PC-9 (cell line): ENCODE measurements around the gene MAP4K4. TPM values are rescaled to one million over a fixed set of nuclear protein-coding genes. Genes with fewer than 3 reads are reported as not detected.

Experiments
- BruUV-seq: library from RNA; stranded (reverse); fragments of 400-500 nt; replicated peaks from 2 replicates; lab custom pipeline; 2021; lab: Mats Ljungman, UMichigan
- CTCF ChIA-PET: fragments of 300-600 bp; sonication (Branson Sonifier 250); formaldehyde crosslinking; loops from one replicate; lab custom pipeline; 2022; ENCODE audit warnings: antibody characterized with exemption; lab: Charles Lee
- POLR2A ChIA-PET: fragments of 300-600 bp; sonication (Branson Sonifier 250); formaldehyde crosslinking; loops from one replicate; lab custom pipeline; 2022; ENCODE audit warnings: antibody characterized with exemption; ENCODE audit not compliant: unreplicated experiment; lab: Charles Lee
- DNase-seq, 2 experiments: peaks; one replicate each; pipeline versions ENCODE4 v3.0.0 to v3.0.0-alpha.2; 2015 to 2022; ENCODE audit warnings: mixed read lengths in 1 of 2
- H2AFZ ChIP-seq: fragments of 200-600 bp; sonication (generic); 2 replicates; pipeline ENCODE4 v1.8.1; 2017; ENCODE audit warnings: antibody characterized with exemption
- H3F3A ChIP-seq: fragments of 200-600 bp; sonication (generic); 2 replicates; pipeline ENCODE4 v1.8.1; 2017; ENCODE audit warnings: antibody characterized with exemption, mild to moderate bottlenecking, low read depth; ENCODE audit not compliant: insufficient read depth
- H3K27ac ChIP-seq: fragments of 200-600 bp; sonication (generic); 2 replicates; pipeline ENCODE4 v1.6.1; 2016; ENCODE audit warnings: mixed run types
- H3K27me3 ChIP-seq: fragments of 200-600 bp; sonication (generic); 2 replicates; pipeline ENCODE4 v1.6.1; 2016; ENCODE audit warnings: low read depth, mixed run types; ENCODE audit not compliant: insufficient read depth
- H3K36me3 ChIP-seq: fragments of 200-600 bp; sonication (generic); 2 replicates; pipeline ENCODE4 v1.6.1; 2016; ENCODE audit warnings: low read depth, mixed run types
- H3K4me1 ChIP-seq: fragments of 200-600 bp; sonication (generic); replicated peaks from 2 replicates; pipeline ENCODE4 v1.6.1; 2016; ENCODE audit warnings: mixed run types; ENCODE audit not compliant: insufficient read depth
- H3K4me2 ChIP-seq: fragments of 200-600 bp; sonication (generic); 2 replicates; pipeline ENCODE4 v1.6.1; 2017; ENCODE audit warnings: mixed run types
- H3K4me3 ChIP-seq: fragments of 200-600 bp; sonication (generic); 2 replicates; pipeline ENCODE4 v1.6.1; 2016; ENCODE audit warnings: mixed run types
- H3K79me2 ChIP-seq: fragments of 200-600 bp; sonication (generic); 2 replicates; pipeline ENCODE4 v1.6.1; 2017; ENCODE audit warnings: low read depth, mixed run types
- H3K9me2 ChIP-seq: fragments of 200-600 bp; sonication (generic); 2 replicates; pipeline ENCODE4 v1.8.1; 2017; ENCODE audit warnings: mild to moderate bottlenecking; ENCODE audit not compliant: insufficient read depth
- H3K9me3 ChIP-seq: fragments of 200-600 bp; sonication (generic); 2 replicates; pipeline ENCODE4 v1.8.1; 2016; ENCODE audit warnings: low read depth; ENCODE audit not compliant: insufficient read depth
- H4K20me1 ChIP-seq: fragments of 200-600 bp; sonication (generic); 2 replicates; pipeline ENCODE4 v1.8.1; 2017; ENCODE audit not compliant: insufficient read depth
- CTCF ChIP-seq: fragments of 200-600 bp; sonication (generic); conservative IDR thresholded peaks from 2 replicates; pipeline ENCODE4 v1.6.1; 2017; ENCODE audit warnings: mixed run types, antibody characterized with exemption, mild to moderate bottlenecking, moderate library complexity
- EZH2 ChIP-seq: fragments of 200-600 bp; sonication (generic); IDR thresholded peaks from 2 replicates; pipeline ENCODE4 v1.8.0; 2017; ENCODE audit warnings: antibody characterized with exemption, low read depth
- intact Hi-C: fragments of 100-400 bp; cut with micrococcal nuclease; formaldehyde crosslinking; loops from one replicate; pipeline ENCODE4 v1.10.0; 2022; ENCODE audit not compliant: unreplicated experiment
- total RNA-seq: library from RNA; stranded (reverse); gene quantifications from 2 replicates; pipeline ENCODE4 v1.2.3, GENCODE V29; 2021

The MAP4K4 gene
- total RNA-seq, 1 experiment from 2014 or later: 129 TPM

GRCh38 chr2:101728865-101729264 lies 31.4 kb downstream of the MAP4K4 start:
- no peak overlapping the region for H3K27ac ChIP-seq

GRCh38 chr2:101729521-101730190 lies 32.1 kb downstream of the MAP4K4 start:
- POLR2A ChIA-PET: interaction anchor here (0.6 kb wide), 1 partner anchor 33 kb away, joined by 7 read pairs; no protein-coding TSS in a partner anchor
- peaks cover 19% of the 10 kb centered on the region for H3K4me1 ChIP-seq
- no peak for DNase-seq
- intact Hi-C loops: no loop called here
- H2AFZ ChIP-seq: no peak overlapping the region
- no peaks in the 10 kb centered on the region for H3K9me3 ChIP-seq
- no peak overlapping the region for H3K27ac ChIP-seq
- no peaks in the 10 kb centered on the region for H3K27me3 ChIP-seq
- BruUV-seq: no TSS peak
- peaks cover 100% of the 10 kb centered on the region for H3K79me2 ChIP-seq
- H3K4me3 ChIP-seq: no peak overlapping the region
- H4K20me1 ChIP-seq: peaks cover 65% of the 10 kb centered on the region
- peaks cover 11% of the 10 kb centered on the region; the same call in 1 of the 2 replicates for H3K36me3 ChIP-seq
- TF ChIP-seq EZH2 (no peak), CTCF (no peak)
- H3K9me2 ChIP-seq: no peaks in the 10 kb centered on the region
- H3F3A ChIP-seq: peaks cover 34% of the 10 kb centered on the region
- CTCF ChIA-PET: interaction anchor here (0.6 kb wide), 1 partner anchor 37 kb away, joined by 3 read pairs; no protein-coding TSS in a partner anchor
- H3K4me2 ChIP-seq: no peak overlapping the region

More at GRCh38 chr2:101728865-101729264, 31.4 kb downstream of the MAP4K4 start:
- H3F3A ChIP-seq: peaks cover 28% of the 10 kb centered on the region
- BruUV-seq: no TSS peak
- peaks cover 71% of the 10 kb centered on the region for H4K20me1 ChIP-seq
- no peak overlapping the region for H3K4me3 ChIP-seq
- CTCF ChIA-PET: no interaction called here
- TF ChIP-seq EZH2 (no peak), CTCF (no peak)
- POLR2A ChIA-PET: no interaction called here
- intact Hi-C loops: no loop called here
- no peak overlapping the region for H2AFZ ChIP-seq
- peaks cover 100% of the 10 kb centered on the region for H3K79me2 ChIP-seq
- H3K9me2 ChIP-seq: no peaks in the 10 kb centered on the region
- H3K4me2 ChIP-seq: no peak overlapping the region
- H3K9me3 ChIP-seq: no peaks in the 10 kb centered on the region
- peaks cover 11% of the 10 kb centered on the region; the same call in 1 of the 2 replicates for H3K4me1 ChIP-seq
- H3K27me3 ChIP-seq: no peaks in the 10 kb centered on the region
- peaks cover 18% of the 10 kb centered on the region; the same call in 1 of the 2 replicates for H3K36me3 ChIP-seq
- DNase-seq: no peak

GRCh38 chr2:101731221-101732054 lies 33.9 kb downstream of the MAP4K4 start:
- TF ChIP-seq CTCF: no peak
- no peak for TF ChIP-seq EZH2
- Histone ChIP-seq H4K20me1 (peaks cover 61% of the 10 kb centered on the region), H3F3A (peaks cover 47% of the 10 kb centered on the region), H3K4me3 (no peak overlapping the region), H3K27me3 (no peaks in the 10 kb centered on the region), H3K9me2 (no peaks in the 10 kb centered on the region), H2AFZ (no peak overlapping the region), H3K4me1 (peaks cover 37% of the 10 kb centered on the region), H3K79me2 (peaks cover 100% of the 10 kb centered on the region), H3K4me2 (no peak overlapping the region), H3K27ac (no peak overlapping the region), H3K36me3 (peaks cover 3% of the 10 kb centered on the region; the same call in 1 of the 2 replicates), H3K9me3 (no peaks in the 10 kb centered on the region)
- BruUV-seq: no TSS peak
- intact Hi-C loops: no loop called here
- CTCF ChIA-PET: no interaction called here
- POLR2A ChIA-PET: no interaction called here
- no peak for DNase-seq
